Smooth muscle cell (in vitro differentiated cells): ENCODE measurements around the gene PDF. TPM values are rescaled to one million over a fixed set of nuclear protein-coding genes. Genes with fewer than 3 reads are reported as not detected.
"Not testable (repeated sequence)": the region's sequence is repeated elsewhere in the genome, so short reads cannot be mapped to it uniquely, and the experiment has no call there.

Source experiments
- DNase-seq: peaks from one replicate; lab custom pipeline; 2025; ENCODE audit not compliant: unreplicated experiment; lab: John Stamatoyannopoulos, UW
- H2AFZ ChIP-seq: fragments of 200-600 bp; sonication (generic); 2 replicates; pipeline ENCODE4 v1.6.0; 2016; ENCODE audit warnings: antibody characterized with exemption, low read depth, mild to moderate bottlenecking
- H3F3A ChIP-seq: fragments of 200-600 bp; sonication (generic); 2 replicates; pipeline ENCODE4 v1.6.0; 2017; ENCODE audit warnings: antibody characterized with exemption, low read depth
- H3K27ac ChIP-seq: fragments of 200-600 bp; sonication (generic); 2 replicates; pipeline ENCODE4 v1.5.1; 2016; ENCODE audit warnings: low read depth, mild to moderate bottlenecking
- H3K27me3 ChIP-seq: fragments of 200-600 bp; sonication (generic); 2 replicates; pipeline ENCODE4 v1.6.1; 2016; ENCODE audit warnings: low read depth, mild to moderate bottlenecking
- H3K36me3 ChIP-seq: fragments of 200-600 bp; sonication (generic); 2 replicates; pipeline ENCODE4 v1.5.1; 2016; ENCODE audit warnings: low read depth
- H3K4me1 ChIP-seq: fragments of 200-600 bp; sonication (generic); 2 replicates; pipeline ENCODE4 v1.5.1; 2016; ENCODE audit warnings: low read depth
- H3K4me2 ChIP-seq: fragments of 200-600 bp; sonication (generic); 2 replicates; pipeline ENCODE4 v1.6.0; 2016; ENCODE audit warnings: mild to moderate bottlenecking
- H3K4me3 ChIP-seq: fragments of 200-600 bp; sonication (generic); 2 replicates; pipeline ENCODE4 v1.5.1; 2016; ENCODE audit warnings: mild to moderate bottlenecking
- H3K79me2 ChIP-seq: fragments of 200-600 bp; sonication (generic); 2 replicates; pipeline ENCODE4 v1.6.0; 2016; ENCODE audit warnings: low read depth, mild to moderate bottlenecking
- H3K9ac ChIP-seq: fragments of 200-600 bp; sonication (generic); 2 replicates; pipeline ENCODE4 v1.6.0; 2016; ENCODE audit warnings: low read depth
- H3K9me3 ChIP-seq: fragments of 200-600 bp; sonication (generic); replicated peaks from 2 replicates; pipeline ENCODE4 v1.5.1; 2016; ENCODE audit warnings: low read depth
- H4K20me1 ChIP-seq: fragments of 200-600 bp; sonication (generic); 2 replicates; pipeline ENCODE4 v1.6.0; 2016; ENCODE audit warnings: low read depth
- WGBS: methylation state at CpG from one replicate; pipeline ENCODE4 v1.1.7; 2016; ENCODE audit warnings: low lambda C conversion rate; 5-methylcytosine and 5-hydroxymethylcytosine counted together
- polyA plus RNA-seq: library from polyadenylated mRNA; unstranded; fragments of >200 nt; fragmentation: Nextera tagmentation; extraction: Ambion mirVana; gene quantifications from 2 replicates; pipeline ENCODE4 v1.2.1, GENCODE V29; 2016
- total RNA-seq: library from RNA; depleted of rRNA; stranded (reverse); fragments of >200 nt; gene quantifications from 2 replicates; pipeline ENCODE4 v1.2.3, GENCODE V29; 2014
- TF ChIP-seq, protein P1 (sequence below): fragments of 200-600 bp; sonication (generic); IDR thresholded peaks from 2 replicates; pipeline ENCODE4 v1.5.1; 2017; ENCODE audit warnings: borderline replicate concordance, mild to moderate bottlenecking, antibody characterized with exemption; ENCODE audit not compliant: insufficient read depth, poor library complexity, severe bottlenecking

PDF gene
- total and polyA plus RNA-seq, 2 experiments from 2014 or later, result 4.4 to 5.4 TPM

DNA sequence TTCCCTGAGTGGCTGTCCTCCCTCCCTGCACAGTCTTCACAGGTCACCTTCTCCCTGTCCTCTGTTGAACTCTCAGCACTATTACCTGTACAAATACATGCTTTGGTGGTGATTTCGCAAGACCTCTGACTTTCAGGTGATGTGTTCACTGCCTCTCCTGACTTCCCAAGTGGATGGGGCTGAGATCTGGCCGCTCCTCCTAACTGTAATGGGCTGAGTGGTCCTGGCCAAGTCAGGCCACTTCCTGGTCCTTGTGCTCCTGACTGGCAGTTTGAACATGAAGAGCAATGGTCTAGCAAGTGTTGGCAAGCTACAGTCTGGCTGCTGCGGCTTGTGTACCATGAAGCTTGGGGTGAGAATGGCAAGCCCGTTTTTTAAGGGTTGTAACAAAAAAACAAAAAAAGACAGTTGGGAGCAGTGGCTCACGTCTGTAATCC, 32.9 kb upstream of the PDF start:
- no peaks in the 10 kb centered on the region for H3K27me3 ChIP-seq
- H3K4me1 ChIP-seq, result no peaks in the 10 kb centered on the region
- no peak for DNase-seq
- TF ChIP-seq, protein P1, sequence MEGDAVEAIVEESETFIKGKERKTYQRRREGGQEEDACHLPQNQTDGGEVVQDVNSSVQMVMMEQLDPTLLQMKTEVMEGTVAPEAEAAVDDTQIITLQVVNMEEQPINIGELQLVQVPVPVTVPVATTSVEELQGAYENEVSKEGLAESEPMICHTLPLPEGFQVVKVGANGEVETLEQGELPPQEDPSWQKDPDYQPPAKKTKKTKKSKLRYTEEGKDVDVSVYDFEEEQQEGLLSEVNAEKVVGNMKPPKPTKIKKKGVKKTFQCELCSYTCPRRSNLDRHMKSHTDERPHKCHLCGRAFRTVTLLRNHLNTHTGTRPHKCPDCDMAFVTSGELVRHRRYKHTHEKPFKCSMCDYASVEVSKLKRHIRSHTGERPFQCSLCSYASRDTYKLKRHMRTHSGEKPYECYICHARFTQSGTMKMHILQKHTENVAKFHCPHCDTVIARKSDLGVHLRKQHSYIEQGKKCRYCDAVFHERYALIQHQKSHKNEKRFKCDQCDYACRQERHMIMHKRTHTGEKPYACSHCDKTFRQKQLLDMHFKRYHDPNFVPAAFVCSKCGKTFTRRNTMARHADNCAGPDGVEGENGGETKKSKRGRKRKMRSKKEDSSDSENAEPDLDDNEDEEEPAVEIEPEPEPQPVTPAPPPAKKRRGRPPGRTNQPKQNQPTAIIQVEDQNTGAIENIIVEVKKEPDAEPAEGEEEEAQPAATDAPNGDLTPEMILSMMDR, result no peak
- peaks cover 3% of the 10 kb centered on the region for H3K36me3 ChIP-seq
- 98% methylated on average over 5 of the region's 5 CpGs for WGBS
- H3F3A ChIP-seq, result no peaks in the 10 kb centered on the region
- H3K79me2 ChIP-seq, result no peaks in the 10 kb centered on the region
- no peaks in the 10 kb centered on the region for H3K9me3 ChIP-seq
- H3K4me2 ChIP-seq, result no peak overlapping the region
- no peak overlapping the region for H3K4me3 ChIP-seq
- H3K9ac ChIP-seq, result no peak overlapping the region
- no peak overlapping the region for H2AFZ ChIP-seq
- peaks cover 7% of the 10 kb centered on the region for H4K20me1 ChIP-seq
- no peak overlapping the region for H3K27ac ChIP-seq

- H3K36me3 ChIP-seq, H3K4me3 ChIP-seq: not testable (repeated sequence)
- 97% methylated on average over 9 of the region's 9 CpGs for WGBS
These were observed 29.7 kb upstream of the PDF start for GRCh38 chr16:69360070-69360469.

GRCh38 chr16:69351309-69352027, 21.1 kb upstream of the PDF start, which contains the start of gene TMED6:
Gene TMED6 (minus strand): TSS chr16:69351786. CDS start chr16:69351753, 33 bp downstream.
- Histone ChIP-seq H3K36me3 (no peaks in the 10 kb centered on the region), H3K27me3 (no peaks in the 10 kb centered on the region), H3F3A (no peaks in the 10 kb centered on the region), H3K4me2 (no peak within 1 kb of the TSS), H4K20me1 (no peaks in the 10 kb centered on the region), H3K9ac (no peak within 1 kb of the TSS), H3K4me1 (no peaks in the 10 kb centered on the region), H3K4me3 (no peak within 1 kb of the TSS), H3K27ac (no peak within 1 kb of the TSS), H3K79me2 (no peaks in the 10 kb centered on the region), H2AFZ (no peak within 1 kb of the TSS), H3K9me3 (no peaks in the 10 kb centered on the region)
- no peak for DNase-seq
- TF ChIP-seq, protein P1, result no peak
- 92% methylated on average over 12 of the region's 12 CpGs for WGBS

More at GRCh38 chr16:69360070-69360469, 29.7 kb upstream of the PDF start:
- not testable (repeated sequence) for H3F3A ChIP-seq, H3K27me3 ChIP-seq, H4K20me1 ChIP-seq, H3K79me2 ChIP-seq, H3K27ac ChIP-seq, H3K4me1 ChIP-seq, H3K9me3 ChIP-seq, H2AFZ ChIP-seq, DNase-seq, H3K4me2 ChIP-seq, H3K9ac ChIP-seq

GRCh38 chr16:69350536-69351133, 20.2 kb upstream of the PDF start:
- H3K9me3 ChIP-seq, result no peaks in the 10 kb centered on the region
- H3K4me2 ChIP-seq, result no peak overlapping the region
- peaks cover 2% of the 10 kb centered on the region for H3F3A ChIP-seq
- no peaks in the 10 kb centered on the region for H3K36me3 ChIP-seq
- DNase-seq, result no peak
- TF ChIP-seq, protein P1, result no peak
- no peak overlapping the region for H3K9ac ChIP-seq
- no peak overlapping the region for H2AFZ ChIP-seq
- H3K79me2 ChIP-seq, result no peaks in the 10 kb centered on the region
- no peaks in the 10 kb centered on the region for H3K4me1 ChIP-seq
- H4K20me1 ChIP-seq, result no peaks in the 10 kb centered on the region
- no peak overlapping the region for H3K4me3 ChIP-seq
- no peak overlapping the region for H3K27ac ChIP-seq
- 93% methylated on average over 6 of the region's 6 CpGs for WGBS
- H3K27me3 ChIP-seq, result no peaks in the 10 kb centered on the region
